Activated naive CD4-positive, alpha-beta T cell treated with anti-CD3 and anti-CD28 coated beads for 36 hours (primary cell): ENCODE measurements around the gene RGL1. TPM values are rescaled to one million over a fixed set of nuclear protein-coding genes. Genes with fewer than 3 reads are reported as not detected.

Experiments used
- CTCF ChIA-PET: fragments of 350-600 bp; sonication (Branson Sonifier 250); formaldehyde crosslinking; loops from one replicate; lab custom pipeline; 2021; ENCODE audit warnings: antibody characterized with exemption; lab: Charles Lee
- DNase-seq: peaks from one replicate; pipeline ENCODE4 v3.0.0-alpha.2; 2020
- H3K27ac Mint-ChIP-seq: one replicate; pipeline ENCODE4 v1.8.0; 2021; ENCODE audit warnings: mild to moderate bottlenecking, mixed read lengths
- H3K27me3 Mint-ChIP-seq: one replicate; pipeline ENCODE4 v1.8.0; 2021; ENCODE audit warnings: low read depth, mixed read lengths
- H3K36me3 Mint-ChIP-seq: one replicate; pipeline ENCODE4 v1.8.0; 2021; ENCODE audit warnings: low read depth, mixed read lengths
- H3K4me1 Mint-ChIP-seq: one replicate; pipeline ENCODE4 v1.8.0; 2021; ENCODE audit warnings: low read depth, mixed read lengths
- H3K4me3 Mint-ChIP-seq: one replicate; pipeline ENCODE4 v1.8.0; 2021; ENCODE audit warnings: mild to moderate bottlenecking, moderate library complexity, mixed read lengths
- H3K9me3 Mint-ChIP-seq: one replicate; pipeline ENCODE4 v1.8.0; 2021; ENCODE audit warnings: mixed read lengths
- intact Hi-C: fragments of 100-400 bp; cut with micrococcal nuclease; formaldehyde crosslinking; loops from one replicate; pipeline ENCODE4 v1.15.1; 2023
- total RNA-seq, 2 experiments: library from RNA; stranded (reverse); gene quantifications; one replicate each; pipeline ENCODE4 v1.2.3, GENCODE V29; 2021

RGL1 gene
- total RNA-seq, 2 experiments from 2014 or later, result 2.6 to 2.7 TPM

- Mint-ChIP-seq H3K27me3 (no peaks in the 10 kb centered on the region), H3K4me3 (no peak overlapping the region), H3K4me1 (peaks cover 2% of the 10 kb centered on the region), H3K36me3 (peaks cover under 1% of the 10 kb centered on the region), H3K9me3 (no peaks in the 10 kb centered on the region), H3K27ac (no peak overlapping the region)
- DNase-seq, result no peak
- CTCF ChIA-PET, result interaction anchor here (0.6 kb wide), 1 partner anchor 22 kb away, joined by 5 read pairs; no protein-coding TSS in a partner anchor
- intact Hi-C loops, result no loop called here
Measured at GRCh38 chr1:183879494-183879893, 74.6 kb downstream of the RGL1 start.

DNA sequence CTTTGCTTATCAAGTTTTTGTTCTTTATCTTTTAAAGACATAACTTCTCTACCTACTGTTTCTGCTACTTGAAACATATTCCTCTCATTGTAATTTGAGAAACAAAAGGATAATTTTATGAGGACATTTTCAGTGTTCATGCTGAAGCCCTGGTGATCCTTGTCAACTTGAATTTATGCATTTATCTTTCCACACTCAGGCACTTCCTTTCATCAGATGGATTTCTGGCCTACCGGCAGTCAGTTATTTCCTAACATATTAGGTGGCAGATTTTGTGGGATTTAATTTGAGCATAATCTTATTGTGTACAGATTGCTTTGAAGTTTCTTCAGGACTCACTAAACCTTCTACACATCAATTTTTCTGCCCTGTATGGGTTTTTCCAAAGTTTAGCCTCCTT is 75.0 kb downstream of the RGL1 start:
- DNase-seq, result no peak
- intact Hi-C loops, result no loop called here
- no peak overlapping the region for H3K27ac Mint-ChIP-seq
- H3K27me3 Mint-ChIP-seq, result no peaks in the 10 kb centered on the region
- no peaks in the 10 kb centered on the region for H3K4me1 Mint-ChIP-seq
- H3K36me3 Mint-ChIP-seq, result peaks cover 2% of the 10 kb centered on the region
- no peaks in the 10 kb centered on the region for H3K9me3 Mint-ChIP-seq
- CTCF ChIA-PET, result no interaction called here
- H3K4me3 Mint-ChIP-seq, result no peak overlapping the region

GRCh38 chr1:183880531-183881243 is 75.8 kb downstream of the RGL1 start:
- no peaks in the 10 kb centered on the region for H3K27me3 Mint-ChIP-seq
- H3K4me1 Mint-ChIP-seq, result no peaks in the 10 kb centered on the region
- no peak overlapping the region for H3K4me3 Mint-ChIP-seq
- H3K9me3 Mint-ChIP-seq, result no peaks in the 10 kb centered on the region
- H3K36me3 Mint-ChIP-seq, result peaks cover 4% of the 10 kb centered on the region
- no peak overlapping the region for H3K27ac Mint-ChIP-seq
- intact Hi-C loops, result no loop called here
- CTCF ChIA-PET, result no interaction called here
- no peak for DNase-seq

DNA sequence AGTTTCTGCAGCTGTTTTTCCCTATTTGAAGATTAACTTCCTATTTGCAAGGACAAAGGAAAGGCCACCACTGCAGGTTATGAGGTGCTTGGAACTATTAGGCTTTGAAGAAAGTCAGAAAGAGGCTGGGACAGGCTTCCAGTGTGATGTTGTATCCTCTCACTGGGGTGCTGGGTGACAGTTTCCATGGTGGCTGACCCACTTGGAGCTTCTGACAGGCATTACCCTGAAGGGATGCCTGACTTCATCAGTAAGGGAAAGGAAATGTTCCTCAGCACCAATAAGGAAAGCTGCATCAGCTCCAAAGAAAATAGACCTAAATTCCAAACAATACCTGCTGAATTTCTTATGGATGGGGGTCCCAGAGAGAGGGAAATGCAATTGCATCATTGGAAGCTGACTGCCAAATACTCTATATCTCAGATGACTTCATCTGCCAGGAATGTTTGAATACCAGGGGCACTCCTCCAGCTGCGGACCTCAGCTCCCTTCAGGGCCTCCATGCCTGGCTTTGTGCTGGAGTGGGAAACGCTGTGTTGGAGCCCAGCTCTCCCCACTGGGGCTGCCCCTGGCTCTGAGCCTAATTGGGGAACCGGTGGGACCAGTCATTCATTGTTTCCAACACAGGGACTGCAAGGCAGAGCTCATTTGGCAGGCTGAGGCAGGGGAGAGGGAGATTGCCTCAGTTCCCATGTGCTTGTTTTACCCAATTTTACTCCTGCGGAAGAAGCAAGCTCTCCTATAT is 76.6 kb downstream of the RGL1 start:
- no peak for DNase-seq
- Mint-ChIP-seq H3K9me3 (no peaks in the 10 kb centered on the region), H3K36me3 (peaks cover 4% of the 10 kb centered on the region), H3K4me3 (no peak overlapping the region), H3K4me1 (no peaks in the 10 kb centered on the region), H3K27ac (no peak overlapping the region), H3K27me3 (no peaks in the 10 kb centered on the region)
- intact Hi-C loops, result no loop called here
- CTCF ChIA-PET, result no interaction called here

DNA sequence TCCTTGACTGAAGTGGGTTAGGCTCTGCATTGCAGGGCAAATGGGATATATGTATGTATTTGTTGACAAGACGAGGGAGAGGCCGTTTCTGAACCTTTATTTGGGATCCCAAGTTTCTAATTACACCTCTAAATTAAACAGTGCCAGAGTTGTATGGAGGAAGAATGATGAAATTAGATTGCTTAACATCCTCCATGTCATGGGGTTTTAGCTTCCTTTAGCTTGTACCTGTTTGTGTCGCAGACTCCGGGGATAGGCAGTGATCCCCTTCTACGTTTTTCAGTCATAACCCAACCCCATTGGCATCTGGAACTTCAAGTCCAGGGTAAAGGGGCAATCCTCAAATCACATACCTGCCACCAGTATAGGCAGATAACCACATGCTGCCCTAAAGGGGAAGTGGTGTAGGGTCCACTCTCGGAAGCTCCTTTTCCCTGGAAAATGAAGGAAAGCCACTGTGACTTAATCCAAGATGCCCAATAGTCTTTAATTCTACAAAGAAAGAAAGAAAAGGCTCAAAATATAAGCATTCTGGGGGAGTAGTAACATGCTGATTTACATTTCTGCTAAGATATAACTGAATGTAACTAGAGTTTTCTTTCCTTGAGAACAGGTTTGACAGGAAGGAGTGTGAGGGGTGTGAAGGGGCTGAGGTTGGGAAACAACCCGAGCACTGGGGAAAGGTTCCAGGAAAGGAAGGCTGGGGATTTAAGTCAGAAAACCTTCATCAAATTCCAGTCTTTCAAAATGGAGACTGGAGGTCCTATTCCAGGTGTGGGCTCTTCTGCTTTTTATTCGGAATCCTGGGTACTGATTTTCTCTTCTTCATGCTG is 77.6 kb downstream of the RGL1 start:
- CTCF ChIA-PET, result no interaction called here
- DNase-seq, result no peak
- H3K4me1 Mint-ChIP-seq, result peaks cover 5% of the 10 kb centered on the region
- H3K4me3 Mint-ChIP-seq, result no peak overlapping the region
- H3K36me3 Mint-ChIP-seq, result peaks cover 4% of the 10 kb centered on the region
- H3K27ac Mint-ChIP-seq, result no peak overlapping the region
- H3K27me3 Mint-ChIP-seq, result no peaks in the 10 kb centered on the region
- intact Hi-C loops, result no loop called here
- no peaks in the 10 kb centered on the region for H3K9me3 Mint-ChIP-seq

DNA sequence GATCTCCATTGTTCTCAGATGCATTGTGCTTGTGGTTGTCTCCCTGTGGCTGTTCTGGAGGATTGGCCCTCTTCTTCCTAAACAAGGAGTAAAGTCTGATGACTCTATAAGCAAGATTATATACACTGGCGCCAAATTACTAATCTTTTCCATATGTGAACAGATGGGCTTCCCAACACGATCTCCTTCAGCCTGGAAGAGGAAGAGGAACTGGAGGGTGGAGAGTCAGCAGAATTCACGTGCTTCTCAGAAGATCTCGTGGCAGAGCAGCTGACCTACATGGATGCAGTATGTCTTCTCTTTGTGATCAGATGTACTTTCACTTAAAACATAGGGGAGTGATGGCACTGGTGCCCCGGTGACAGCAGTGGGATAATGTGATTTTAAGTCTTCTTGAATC is 78.7 kb downstream of the RGL1 start:
- Mint-ChIP-seq H3K27me3 (no peaks in the 10 kb centered on the region), H3K27ac (no peak overlapping the region), H3K36me3 (peaks cover 4% of the 10 kb centered on the region), H3K4me1 (peaks cover 16% of the 10 kb centered on the region), H3K9me3 (no peaks in the 10 kb centered on the region), H3K4me3 (no peak overlapping the region)
- DNase-seq, result no peak
- CTCF ChIA-PET, result no interaction called here
- intact Hi-C loops, result no loop called here

DNA sequence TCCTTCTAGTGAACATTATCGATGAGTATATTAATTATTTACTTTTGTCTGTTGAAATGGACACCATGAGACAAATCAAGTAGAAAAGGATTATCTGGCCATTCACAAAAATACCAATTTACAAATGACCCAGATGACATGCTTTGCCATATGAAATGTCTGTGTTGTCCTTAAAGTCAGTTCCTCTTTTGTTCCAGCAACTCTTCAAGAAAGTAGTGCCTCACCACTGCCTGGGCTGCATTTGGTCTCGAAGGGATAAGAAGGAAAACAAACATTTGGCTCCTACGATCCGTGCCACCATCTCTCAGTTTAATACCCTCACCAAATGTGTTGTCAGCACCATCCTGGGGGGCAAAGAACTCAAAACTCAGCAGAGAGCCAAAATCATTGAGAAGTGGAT is 79.6 kb downstream of the RGL1 start:
- CTCF ChIA-PET, result interaction anchor here (0.9 kb wide), 1 partner anchor 17 kb away, joined by 3 read pairs; no protein-coding TSS in a partner anchor
- H3K27ac Mint-ChIP-seq, result no peak overlapping the region
- DNase-seq, result no peak
- H3K36me3 Mint-ChIP-seq, result peaks cover 4% of the 10 kb centered on the region
- H3K4me1 Mint-ChIP-seq, result peaks cover 25% of the 10 kb centered on the region
- no peak overlapping the region for H3K4me3 Mint-ChIP-seq
- no peaks in the 10 kb centered on the region for H3K9me3 Mint-ChIP-seq
- intact Hi-C loops, result no loop called here
- H3K27me3 Mint-ChIP-seq, result no peaks in the 10 kb centered on the region

GRCh38 chr1:183885142-183885735 is 80.3 kb downstream of the RGL1 start:
- intact Hi-C loops, result no loop called here
- no peak overlapping the region for H3K4me3 Mint-ChIP-seq
- CTCF ChIA-PET, result interaction anchor here (0.9 kb wide), 1 partner anchor 18 kb away, joined by 3 read pairs; no protein-coding TSS in a partner anchor
- H3K27ac Mint-ChIP-seq, result no peak overlapping the region
- H3K36me3 Mint-ChIP-seq, result peaks cover 4% of the 10 kb centered on the region
- no peaks in the 10 kb centered on the region for H3K9me3 Mint-ChIP-seq
- no peak for DNase-seq
- H3K4me1 Mint-ChIP-seq, result peaks cover 31% of the 10 kb centered on the region
- no peaks in the 10 kb centered on the region for H3K27me3 Mint-ChIP-seq

GRCh38 chr1:183886083-183886828 is 81.3 kb downstream of the RGL1 start:
- Mint-ChIP-seq H3K36me3 (peaks cover 4% of the 10 kb centered on the region), H3K9me3 (no peaks in the 10 kb centered on the region), H3K27ac (no peak overlapping the region), H3K27me3 (no peaks in the 10 kb centered on the region), H3K4me3 (no peak overlapping the region), H3K4me1 (peaks cover 31% of the 10 kb centered on the region)
- CTCF ChIA-PET, result no interaction called here
- DNase-seq, result no peak
- intact Hi-C loops, result no loop called here

- Mint-ChIP-seq H3K4me3 (no peak overlapping the region), H3K27me3 (no peaks in the 10 kb centered on the region), H3K9me3 (no peaks in the 10 kb centered on the region), H3K4me1 (peaks cover 31% of the 10 kb centered on the region), H3K36me3 (peaks cover 4% of the 10 kb centered on the region), H3K27ac (no peak overlapping the region)
- intact Hi-C loops, result no loop called here
- DNase-seq, result no peak
- CTCF ChIA-PET, result no interaction called here
Measured at GRCh38 chr1:183886853-183887252, 81.9 kb downstream of the RGL1 start.
